ENCODE measurements around the gene FHOD1.

GRCh38 chr16:67200491-67200890 is 46.8 kb downstream of the FHOD1 start:
- TF ChIP-seq, protein P1, sequence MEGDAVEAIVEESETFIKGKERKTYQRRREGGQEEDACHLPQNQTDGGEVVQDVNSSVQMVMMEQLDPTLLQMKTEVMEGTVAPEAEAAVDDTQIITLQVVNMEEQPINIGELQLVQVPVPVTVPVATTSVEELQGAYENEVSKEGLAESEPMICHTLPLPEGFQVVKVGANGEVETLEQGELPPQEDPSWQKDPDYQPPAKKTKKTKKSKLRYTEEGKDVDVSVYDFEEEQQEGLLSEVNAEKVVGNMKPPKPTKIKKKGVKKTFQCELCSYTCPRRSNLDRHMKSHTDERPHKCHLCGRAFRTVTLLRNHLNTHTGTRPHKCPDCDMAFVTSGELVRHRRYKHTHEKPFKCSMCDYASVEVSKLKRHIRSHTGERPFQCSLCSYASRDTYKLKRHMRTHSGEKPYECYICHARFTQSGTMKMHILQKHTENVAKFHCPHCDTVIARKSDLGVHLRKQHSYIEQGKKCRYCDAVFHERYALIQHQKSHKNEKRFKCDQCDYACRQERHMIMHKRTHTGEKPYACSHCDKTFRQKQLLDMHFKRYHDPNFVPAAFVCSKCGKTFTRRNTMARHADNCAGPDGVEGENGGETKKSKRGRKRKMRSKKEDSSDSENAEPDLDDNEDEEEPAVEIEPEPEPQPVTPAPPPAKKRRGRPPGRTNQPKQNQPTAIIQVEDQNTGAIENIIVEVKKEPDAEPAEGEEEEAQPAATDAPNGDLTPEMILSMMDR (IDR thresholded peaks at IDR 0.05; ENCODE audit: low read length): no peak
- TF ChIP-seq EZH2 (IDR thresholded peaks at IDR 0.05; ENCODE audit: borderline replicate concordance, low read length): no peak
